Epithelial cell of proximal tubule (primary cell): ENCODE data around the gene KRT3. TPM values are rescaled to one million over a fixed set of nuclear protein-coding genes. Genes with fewer than 3 reads are reported as not detected.

ENCODE experiments used
- DNase-seq: peaks from one replicate; pipeline ENCODE4 v3.0.0-alpha.2; 2011; ENCODE audit warnings: low read depth
- H3K4me3 ChIP-seq: 2 replicates; pipeline ENCODE4 v1.5.1; 2011; ENCODE audit warnings: low read depth, mild to moderate bottlenecking, low read length
- total RNA-seq: library from RNA; depleted of rRNA; stranded (reverse); fragments of >200 nt; gene quantifications from 2 replicates; pipeline ENCODE4 v1.2.3, GENCODE V29; 2015
- TF ChIP-seq, protein P1 (sequence below): conservative IDR thresholded peaks from 2 replicates; pipeline ENCODE4 v1.5.1; 2012; ENCODE audit warnings: low read depth, mild to moderate bottlenecking, low read length

Gene KRT3
- total RNA-seq, 1 donor from 2014 or later = 0.06 TPM

DNA sequence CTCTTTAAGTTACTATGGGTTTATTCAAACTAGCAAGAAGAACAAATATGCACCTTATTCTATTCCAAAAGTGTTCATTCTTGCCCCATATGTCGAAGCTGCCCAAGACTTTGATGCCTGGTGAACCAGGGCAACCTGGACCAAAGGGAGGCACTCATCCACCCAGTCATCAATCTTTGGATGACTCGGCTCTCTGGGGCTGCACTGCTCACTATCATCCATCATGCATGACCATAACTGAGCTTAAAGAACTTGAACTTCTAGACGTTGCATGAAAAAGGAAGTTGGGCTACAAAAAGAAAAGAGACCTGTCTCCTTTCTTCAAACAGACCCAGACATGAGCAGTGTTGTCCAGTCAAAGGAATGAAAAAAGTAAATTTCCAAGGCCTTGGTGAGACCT lies 16.8 kb upstream of the KRT3 start:
- no peak for DNase-seq
- no peak overlapping the region for H3K4me3 ChIP-seq
- TF ChIP-seq, protein P1, sequence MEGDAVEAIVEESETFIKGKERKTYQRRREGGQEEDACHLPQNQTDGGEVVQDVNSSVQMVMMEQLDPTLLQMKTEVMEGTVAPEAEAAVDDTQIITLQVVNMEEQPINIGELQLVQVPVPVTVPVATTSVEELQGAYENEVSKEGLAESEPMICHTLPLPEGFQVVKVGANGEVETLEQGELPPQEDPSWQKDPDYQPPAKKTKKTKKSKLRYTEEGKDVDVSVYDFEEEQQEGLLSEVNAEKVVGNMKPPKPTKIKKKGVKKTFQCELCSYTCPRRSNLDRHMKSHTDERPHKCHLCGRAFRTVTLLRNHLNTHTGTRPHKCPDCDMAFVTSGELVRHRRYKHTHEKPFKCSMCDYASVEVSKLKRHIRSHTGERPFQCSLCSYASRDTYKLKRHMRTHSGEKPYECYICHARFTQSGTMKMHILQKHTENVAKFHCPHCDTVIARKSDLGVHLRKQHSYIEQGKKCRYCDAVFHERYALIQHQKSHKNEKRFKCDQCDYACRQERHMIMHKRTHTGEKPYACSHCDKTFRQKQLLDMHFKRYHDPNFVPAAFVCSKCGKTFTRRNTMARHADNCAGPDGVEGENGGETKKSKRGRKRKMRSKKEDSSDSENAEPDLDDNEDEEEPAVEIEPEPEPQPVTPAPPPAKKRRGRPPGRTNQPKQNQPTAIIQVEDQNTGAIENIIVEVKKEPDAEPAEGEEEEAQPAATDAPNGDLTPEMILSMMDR = no peak

DNA sequence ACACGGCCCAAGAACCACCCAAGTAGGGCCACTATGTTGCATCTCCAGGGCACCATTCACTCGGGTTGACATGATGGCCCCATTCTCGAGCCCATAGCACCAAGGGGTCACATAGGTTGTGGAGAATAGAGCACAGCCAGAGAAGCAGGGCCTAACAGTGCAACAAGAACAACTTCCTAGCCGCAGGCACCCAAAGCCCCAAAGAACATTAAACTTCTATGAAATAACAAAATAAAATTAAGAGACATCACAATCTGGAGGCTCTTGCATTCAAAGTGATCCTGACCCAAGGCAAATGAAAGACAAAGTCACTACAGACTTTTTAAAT lies 16.1 kb upstream of the KRT3 start:
- TF ChIP-seq, protein P1 = no peak
- no peak overlapping the region for H3K4me3 ChIP-seq
- no peak for DNase-seq

DNA sequence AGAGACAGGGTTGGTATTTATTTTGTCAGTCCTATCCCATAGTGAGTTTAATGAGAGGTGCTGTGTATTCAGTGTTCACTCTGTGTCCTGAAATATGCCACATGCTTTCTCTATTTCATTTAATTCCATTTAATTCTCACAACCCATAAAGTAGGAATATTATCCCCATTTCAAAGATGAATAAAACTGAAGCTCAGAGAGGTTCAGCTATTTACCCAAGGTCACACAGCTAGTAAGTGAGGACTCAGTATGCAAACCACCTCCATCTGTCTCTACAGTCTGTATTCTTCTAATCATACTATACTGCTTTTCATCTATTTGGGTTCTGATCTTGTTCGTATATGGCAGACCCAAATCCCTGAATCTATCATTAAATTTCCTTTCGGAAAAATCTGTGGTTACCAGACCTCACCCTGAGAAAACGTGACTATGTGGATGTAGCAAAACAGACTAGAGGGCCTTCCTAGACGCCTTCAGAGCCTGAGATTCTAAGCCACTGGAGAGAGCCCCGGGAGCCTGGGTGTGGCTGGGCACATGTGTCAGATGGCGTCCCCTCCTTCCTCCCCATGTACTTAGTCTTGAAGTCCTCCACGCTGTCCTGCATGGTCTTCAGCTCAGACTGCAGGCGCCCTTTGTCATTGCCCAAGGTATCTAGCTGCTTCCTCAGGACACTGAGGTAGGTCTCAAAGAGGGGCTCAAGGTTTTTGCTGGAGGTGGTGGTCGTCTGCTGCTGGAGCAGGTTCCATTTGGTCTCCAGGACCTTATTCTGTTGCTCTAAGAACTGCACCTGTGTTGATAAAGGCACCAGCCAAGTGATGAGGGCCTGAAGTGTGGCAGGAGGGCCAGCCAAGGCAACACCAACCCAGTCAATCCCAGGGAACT lies 15.5 kb upstream of the KRT3 start:
- H3K4me3 ChIP-seq = no peak overlapping the region
- no peak for DNase-seq
- TF ChIP-seq, protein P1 = no peak

DNA sequence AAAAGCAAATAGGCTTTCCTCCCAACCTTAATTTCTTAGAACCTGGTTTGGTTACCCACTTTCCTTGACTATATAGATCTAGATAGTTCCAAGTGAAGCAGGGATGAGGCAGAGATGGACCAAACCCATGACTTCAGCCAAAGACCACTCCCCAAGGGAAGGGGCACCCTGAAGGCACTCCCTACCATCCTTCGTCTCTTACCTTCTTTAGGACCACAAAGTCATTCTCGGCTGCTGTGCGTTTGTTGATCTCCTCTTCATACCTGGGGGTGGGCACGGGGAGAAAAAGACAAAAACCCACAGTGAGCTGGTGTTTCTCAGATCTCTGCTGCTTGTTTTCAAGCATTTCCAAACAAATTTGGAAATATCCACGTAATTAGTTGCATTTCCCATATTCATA lies 14.6 kb upstream of the KRT3 start:
- no peak for DNase-seq
- TF ChIP-seq, protein P1 = no peak
- no peak overlapping the region for H3K4me3 ChIP-seq

DNA sequence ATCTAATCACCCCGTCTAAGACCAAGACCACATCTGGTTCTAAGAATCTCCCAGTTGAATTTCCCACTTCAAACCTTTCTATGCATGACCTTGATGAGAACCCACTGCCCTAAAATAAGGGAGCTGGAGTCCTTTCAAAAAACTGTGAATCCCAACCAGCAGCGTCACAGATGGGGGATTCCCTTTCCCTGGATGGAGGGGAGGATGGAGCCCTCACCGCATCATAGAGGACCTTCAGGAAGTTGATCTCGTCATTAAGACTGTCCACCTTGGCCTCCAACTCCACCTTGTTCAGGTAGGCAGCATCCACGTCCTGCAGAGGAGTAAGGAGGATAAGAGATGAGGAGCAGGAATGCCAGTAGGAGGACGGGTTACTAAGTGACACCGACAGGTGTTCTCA lies 13.2 kb upstream of the KRT3 start:
- no peak for DNase-seq
- TF ChIP-seq, protein P1 = no peak
- no peak overlapping the region for H3K4me3 ChIP-seq

DNA sequence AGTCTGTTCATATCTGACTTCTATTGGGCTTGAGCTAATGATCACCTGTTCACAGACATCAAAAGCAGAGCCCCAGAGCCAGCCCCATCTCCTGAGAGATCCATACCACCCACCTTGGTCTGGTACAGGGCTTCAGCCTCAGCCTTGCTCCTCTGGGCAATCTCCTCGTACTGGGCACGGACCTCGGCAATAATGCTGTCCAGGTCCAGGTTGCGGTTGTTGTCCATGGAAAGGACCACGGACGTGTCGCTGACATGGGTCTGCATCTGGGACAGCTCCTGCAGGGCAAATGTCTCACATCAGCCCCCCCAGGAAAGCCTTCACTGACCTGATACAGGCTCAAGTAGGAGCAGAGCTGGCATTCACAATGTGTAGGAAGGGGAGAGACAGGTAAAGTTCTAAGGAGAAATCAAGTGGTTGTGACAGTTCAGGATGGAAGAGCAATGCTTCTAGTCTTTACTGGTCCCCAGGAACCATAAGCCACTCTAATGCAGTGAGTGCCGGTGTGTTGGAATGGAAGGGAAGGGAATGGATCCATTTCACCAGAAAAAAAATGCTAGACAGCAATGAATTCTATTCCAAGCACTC lies 12.8 kb upstream of the KRT3 start:
- no peak overlapping the region for H3K4me3 ChIP-seq
- TF ChIP-seq, protein P1 = no peak
- no peak for DNase-seq
